ENCODE results near the gene UCP3.

UCP3 gene

GRCh38 chr11:74033046-74033445, 24.2 kb upstream of the UCP3 start:
- Histone ChIP-seq H3K36me3 (ENCODE audit: control insufficient read depth, insufficient read depth, low read length) (no peaks in the 10 kb centered on the region), H3K27me3 (ENCODE audit: control insufficient read depth, insufficient read depth, low read length) (no peaks in the 10 kb centered on the region), H3K79me2 (no peaks in the 10 kb centered on the region), H2AFZ (no peak overlapping the region), H3K4me2 (ENCODE audit: low read length) (no peak overlapping the region), H3K4me3 (ENCODE audit: low read depth, low read length) (no peak overlapping the region), H3K27ac (no peak overlapping the region), H3K9ac (no peak overlapping the region), H3K4me1 (no peaks in the 10 kb centered on the region), H3K9me3 (ENCODE audit: control insufficient read depth, low read length) (no peaks in the 10 kb centered on the region)
- TF ChIP-seq, protein P1, sequence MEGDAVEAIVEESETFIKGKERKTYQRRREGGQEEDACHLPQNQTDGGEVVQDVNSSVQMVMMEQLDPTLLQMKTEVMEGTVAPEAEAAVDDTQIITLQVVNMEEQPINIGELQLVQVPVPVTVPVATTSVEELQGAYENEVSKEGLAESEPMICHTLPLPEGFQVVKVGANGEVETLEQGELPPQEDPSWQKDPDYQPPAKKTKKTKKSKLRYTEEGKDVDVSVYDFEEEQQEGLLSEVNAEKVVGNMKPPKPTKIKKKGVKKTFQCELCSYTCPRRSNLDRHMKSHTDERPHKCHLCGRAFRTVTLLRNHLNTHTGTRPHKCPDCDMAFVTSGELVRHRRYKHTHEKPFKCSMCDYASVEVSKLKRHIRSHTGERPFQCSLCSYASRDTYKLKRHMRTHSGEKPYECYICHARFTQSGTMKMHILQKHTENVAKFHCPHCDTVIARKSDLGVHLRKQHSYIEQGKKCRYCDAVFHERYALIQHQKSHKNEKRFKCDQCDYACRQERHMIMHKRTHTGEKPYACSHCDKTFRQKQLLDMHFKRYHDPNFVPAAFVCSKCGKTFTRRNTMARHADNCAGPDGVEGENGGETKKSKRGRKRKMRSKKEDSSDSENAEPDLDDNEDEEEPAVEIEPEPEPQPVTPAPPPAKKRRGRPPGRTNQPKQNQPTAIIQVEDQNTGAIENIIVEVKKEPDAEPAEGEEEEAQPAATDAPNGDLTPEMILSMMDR (IDR thresholded peaks at IDR 0.05), result no peak

- TF ChIP-seq, protein P1 (IDR thresholded peaks at IDR 0.05), result no peak
These were observed 22.1 kb upstream of the UCP3 start for GRCh38 chr11:74030723-74031676.

GRCh38 chr11:74025467-74026166, 16.7 kb upstream of the UCP3 start:
- no peaks in the 10 kb centered on the region for H3K4me1 ChIP-seq
- no peaks in the 10 kb centered on the region for H3K9me3 ChIP-seq (ENCODE audit: control insufficient read depth, low read length)
- no peak overlapping the region for H3K9ac ChIP-seq
- H3K79me2 ChIP-seq, result no peaks in the 10 kb centered on the region
- no peak overlapping the region for H2AFZ ChIP-seq
- H3K36me3 ChIP-seq (ENCODE audit: control insufficient read depth, insufficient read depth, low read length), result no peaks in the 10 kb centered on the region
- no peak overlapping the region for H3K4me2 ChIP-seq (ENCODE audit: low read length)
- no peaks in the 10 kb centered on the region for H3K27me3 ChIP-seq (ENCODE audit: control insufficient read depth, insufficient read depth, low read length)
- no peak overlapping the region for H3K4me3 ChIP-seq (ENCODE audit: low read depth, low read length)
- TF ChIP-seq, protein P1 (IDR thresholded peaks at IDR 0.05), result no peak
- H3K27ac ChIP-seq, result no peak overlapping the region

More at GRCh38 chr11:74030723-74031676, 22.1 kb upstream of the UCP3 start:
- no peak overlapping the region for H3K27ac ChIP-seq
- H3K4me1 ChIP-seq, result no peaks in the 10 kb centered on the region
- H3K36me3 ChIP-seq (ENCODE audit: control insufficient read depth, insufficient read depth, low read length), result no peaks in the 10 kb centered on the region
- H2AFZ ChIP-seq, result no peak overlapping the region
- no peak overlapping the region for H3K4me3 ChIP-seq (ENCODE audit: low read depth, low read length)
- H3K79me2 ChIP-seq, result no peaks in the 10 kb centered on the region
- H3K9me3 ChIP-seq (ENCODE audit: control insufficient read depth, low read length), result no peaks in the 10 kb centered on the region
- H3K9ac ChIP-seq, result no peak overlapping the region
- H3K4me2 ChIP-seq (ENCODE audit: low read length), result no peak overlapping the region
- no peaks in the 10 kb centered on the region for H3K27me3 ChIP-seq (ENCODE audit: control insufficient read depth, insufficient read depth, low read length)

- H2AFZ ChIP-seq, result no peak overlapping the region
- no peaks in the 10 kb centered on the region for H3K27me3 ChIP-seq (ENCODE audit: control insufficient read depth, insufficient read depth, low read length)
These were observed 15.6 kb upstream of the UCP3 start for GRCh38 chr11:74024261-74025029.

More at GRCh38 chr11:74024261-74025029, 15.6 kb upstream of the UCP3 start:
- no peak overlapping the region for H3K4me3 ChIP-seq (ENCODE audit: low read depth, low read length)
- TF ChIP-seq, protein P1 (IDR thresholded peaks at IDR 0.05), result no peak
- no peak overlapping the region for H3K27ac ChIP-seq
- H3K9me3 ChIP-seq (ENCODE audit: control insufficient read depth, low read length), result no peaks in the 10 kb centered on the region
- no peak overlapping the region for H3K4me2 ChIP-seq (ENCODE audit: low read length)
- H3K79me2 ChIP-seq, result no peaks in the 10 kb centered on the region
- H3K36me3 ChIP-seq (ENCODE audit: control insufficient read depth, insufficient read depth, low read length), result no peaks in the 10 kb centered on the region
- no peaks in the 10 kb centered on the region for H3K4me1 ChIP-seq
- no peak overlapping the region for H3K9ac ChIP-seq

All from parathyroid adenoma (tissue), 2 donors.